ENCODE measurements around the gene TARS1.

The TARS1 gene

DNA sequence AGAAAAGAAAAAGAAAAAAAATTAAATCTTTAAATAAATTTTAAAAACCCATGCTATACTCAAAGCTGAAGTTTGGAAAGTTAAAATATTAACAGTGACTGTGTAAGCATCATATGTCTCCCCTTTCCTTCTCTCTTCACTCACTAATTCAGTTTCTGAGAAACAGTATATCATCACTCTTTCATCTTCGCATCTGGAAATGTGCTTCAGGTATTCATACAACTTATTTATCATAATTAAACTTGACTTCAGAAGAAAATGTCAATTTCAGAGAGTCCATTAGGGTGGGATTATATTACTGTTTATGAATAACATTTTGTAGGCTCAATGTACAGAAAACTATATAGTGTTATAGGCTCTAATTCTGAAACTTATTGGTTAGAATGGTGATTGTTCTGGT is 29.3 kb upstream of the TARS1 start:
- TF ChIP-seq EGR1 (IDR thresholded peaks at IDR 0.05) (no peak), CEBPB (IDR thresholded peaks at IDR 0.05) (no peak), RAD21 (IDR thresholded peaks at IDR 0.05; ENCODE audit: low read depth) (no peak), FOXM1 (IDR thresholded peaks at IDR 0.05; ENCODE audit: borderline replicate concordance, low read depth) (no peak), NFIC (IDR thresholded peaks at IDR 0.05) (no peak), CREB1 (IDR thresholded peaks at IDR 0.05; ENCODE audit: low read depth) (no peak), YY1 (IDR thresholded peaks at IDR 0.05; ENCODE audit: low read depth) (no peak), EP300 (IDR thresholded peaks at IDR 0.05; ENCODE audit: borderline replicate concordance) (no peak), TEAD4 (IDR thresholded peaks at IDR 0.05) (no peak), ZBTB7A (IDR thresholded peaks at IDR 0.05; ENCODE audit: low read depth) (no peak), TCF12 (IDR thresholded peaks at IDR 0.05; ENCODE audit: low read depth) (no peak), TAF1 (IDR thresholded peaks at IDR 0.05; ENCODE audit: low read depth) (no peak)
- TF ChIP-seq, protein P1, sequence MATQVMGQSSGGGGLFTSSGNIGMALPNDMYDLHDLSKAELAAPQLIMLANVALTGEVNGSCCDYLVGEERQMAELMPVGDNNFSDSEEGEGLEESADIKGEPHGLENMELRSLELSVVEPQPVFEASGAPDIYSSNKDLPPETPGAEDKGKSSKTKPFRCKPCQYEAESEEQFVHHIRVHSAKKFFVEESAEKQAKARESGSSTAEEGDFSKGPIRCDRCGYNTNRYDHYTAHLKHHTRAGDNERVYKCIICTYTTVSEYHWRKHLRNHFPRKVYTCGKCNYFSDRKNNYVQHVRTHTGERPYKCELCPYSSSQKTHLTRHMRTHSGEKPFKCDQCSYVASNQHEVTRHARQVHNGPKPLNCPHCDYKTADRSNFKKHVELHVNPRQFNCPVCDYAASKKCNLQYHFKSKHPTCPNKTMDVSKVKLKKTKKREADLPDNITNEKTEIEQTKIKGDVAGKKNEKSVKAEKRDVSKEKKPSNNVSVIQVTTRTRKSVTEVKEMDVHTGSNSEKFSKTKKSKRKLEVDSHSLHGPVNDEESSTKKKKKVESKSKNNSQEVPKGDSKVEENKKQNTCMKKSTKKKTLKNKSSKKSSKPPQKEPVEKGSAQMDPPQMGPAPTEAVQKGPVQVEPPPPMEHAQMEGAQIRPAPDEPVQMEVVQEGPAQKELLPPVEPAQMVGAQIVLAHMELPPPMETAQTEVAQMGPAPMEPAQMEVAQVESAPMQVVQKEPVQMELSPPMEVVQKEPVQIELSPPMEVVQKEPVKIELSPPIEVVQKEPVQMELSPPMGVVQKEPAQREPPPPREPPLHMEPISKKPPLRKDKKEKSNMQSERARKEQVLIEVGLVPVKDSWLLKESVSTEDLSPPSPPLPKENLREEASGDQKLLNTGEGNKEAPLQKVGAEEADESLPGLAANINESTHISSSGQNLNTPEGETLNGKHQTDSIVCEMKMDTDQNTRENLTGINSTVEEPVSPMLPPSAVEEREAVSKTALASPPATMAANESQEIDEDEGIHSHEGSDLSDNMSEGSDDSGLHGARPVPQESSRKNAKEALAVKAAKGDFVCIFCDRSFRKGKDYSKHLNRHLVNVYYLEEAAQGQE (IDR thresholded peaks at IDR 0.05; ENCODE audit: low read depth), result no peak
- TF ChIP-seq, protein P2, sequence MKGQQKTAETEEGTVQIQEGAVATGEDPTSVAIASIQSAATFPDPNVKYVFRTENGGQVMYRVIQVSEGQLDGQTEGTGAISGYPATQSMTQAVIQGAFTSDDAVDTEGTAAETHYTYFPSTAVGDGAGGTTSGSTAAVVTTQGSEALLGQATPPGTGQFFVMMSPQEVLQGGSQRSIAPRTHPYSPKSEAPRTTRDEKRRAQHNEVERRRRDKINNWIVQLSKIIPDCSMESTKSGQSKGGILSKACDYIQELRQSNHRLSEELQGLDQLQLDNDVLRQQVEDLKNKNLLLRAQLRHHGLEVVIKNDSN (IDR thresholded peaks at IDR 0.05), result no peak
- TF ChIP-seq, protein P3, sequence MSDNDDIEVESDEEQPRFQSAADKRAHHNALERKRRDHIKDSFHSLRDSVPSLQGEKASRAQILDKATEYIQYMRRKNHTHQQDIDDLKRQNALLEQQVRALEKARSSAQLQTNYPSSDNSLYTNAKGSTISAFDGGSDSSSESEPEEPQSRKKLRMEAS (IDR thresholded peaks at IDR 0.05), result no peak

DNA sequence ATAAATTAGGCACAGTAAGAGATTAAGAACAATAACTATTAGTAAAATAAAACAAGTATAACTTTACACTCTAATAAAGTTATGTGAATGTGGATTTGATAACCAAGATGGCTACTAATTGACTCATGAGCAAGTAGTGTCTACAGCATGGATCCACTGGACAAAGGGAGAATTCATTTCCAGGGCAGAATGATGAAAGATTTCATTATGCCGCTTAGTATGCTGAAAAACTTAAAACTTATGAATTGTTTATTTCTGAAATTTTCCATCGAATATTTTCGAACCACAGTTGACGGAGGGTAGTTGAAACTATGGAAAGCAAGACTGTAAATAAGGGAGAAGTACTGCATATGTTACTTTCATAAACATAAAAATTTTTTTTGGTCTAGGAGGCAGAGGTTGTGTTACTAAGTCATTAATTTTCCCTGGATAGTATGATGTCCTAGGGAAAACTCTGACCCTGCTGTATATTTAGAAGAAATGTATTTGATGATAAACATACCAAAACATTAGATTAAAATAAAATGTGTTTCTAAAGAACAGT is 24.9 kb upstream of the TARS1 start:
- TF ChIP-seq, protein P1 (IDR thresholded peaks at IDR 0.05; ENCODE audit: low read depth), result no peak
- TF ChIP-seq TEAD4 (IDR thresholded peaks at IDR 0.05) (no peak), NFIC (IDR thresholded peaks at IDR 0.05) (no peak), EP300 (IDR thresholded peaks at IDR 0.05; ENCODE audit: borderline replicate concordance) (no peak), RAD21 (IDR thresholded peaks at IDR 0.05; ENCODE audit: low read depth) (no peak), CEBPB (IDR thresholded peaks at IDR 0.05) (no peak), TCF12 (IDR thresholded peaks at IDR 0.05; ENCODE audit: low read depth) (no peak), TAF1 (IDR thresholded peaks at IDR 0.05; ENCODE audit: low read depth) (no peak), CREB1 (IDR thresholded peaks at IDR 0.05; ENCODE audit: low read depth) (no peak), ZBTB7A (IDR thresholded peaks at IDR 0.05; ENCODE audit: low read depth) (no peak), FOXM1 (IDR thresholded peaks at IDR 0.05; ENCODE audit: borderline replicate concordance, low read depth) (no peak), EGR1 (IDR thresholded peaks at IDR 0.05) (no peak), YY1 (IDR thresholded peaks at IDR 0.05; ENCODE audit: low read depth) (no peak)
- TF ChIP-seq, protein P3 (IDR thresholded peaks at IDR 0.05), result no peak
- TF ChIP-seq, protein P2 (IDR thresholded peaks at IDR 0.05), result no peak

DNA sequence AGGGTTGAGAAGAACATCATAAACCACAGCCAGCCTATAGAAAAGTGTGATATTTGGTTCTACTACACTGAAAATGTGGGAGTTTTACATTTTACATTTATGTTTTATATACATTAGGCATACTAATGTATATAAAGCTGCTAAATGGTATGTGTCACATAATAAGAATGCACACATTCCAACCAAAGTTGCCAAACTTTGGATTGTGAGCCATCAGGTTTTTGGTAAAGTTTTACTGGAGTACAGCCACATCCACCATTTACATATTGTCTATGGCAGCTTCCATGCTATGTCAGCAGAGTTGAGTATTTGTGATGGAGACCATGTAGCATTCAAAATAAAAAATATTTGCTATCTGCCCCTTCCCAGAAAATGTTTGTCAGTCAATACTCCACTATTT is 23.1 kb upstream of the TARS1 start:
- no peak for TF ChIP-seq TCF12 (IDR thresholded peaks at IDR 0.05; ENCODE audit: low read depth)
- TF ChIP-seq CEBPB (IDR thresholded peaks at IDR 0.05), result no peak
- no peak for TF ChIP-seq NFIC (IDR thresholded peaks at IDR 0.05)
- TF ChIP-seq FOXM1 (IDR thresholded peaks at IDR 0.05; ENCODE audit: borderline replicate concordance, low read depth), result no peak
- TF ChIP-seq, protein P1 (IDR thresholded peaks at IDR 0.05; ENCODE audit: low read depth), result no peak
- TF ChIP-seq ZBTB7A (IDR thresholded peaks at IDR 0.05; ENCODE audit: low read depth), result no peak
- TF ChIP-seq RAD21 (IDR thresholded peaks at IDR 0.05; ENCODE audit: low read depth), result no peak
- TF ChIP-seq, protein P2 (IDR thresholded peaks at IDR 0.05), result no peak
- TF ChIP-seq TAF1 (IDR thresholded peaks at IDR 0.05; ENCODE audit: low read depth), result no peak
- no peak for TF ChIP-seq TEAD4 (IDR thresholded peaks at IDR 0.05)
- no peak for TF ChIP-seq CREB1 (IDR thresholded peaks at IDR 0.05; ENCODE audit: low read depth)
- TF ChIP-seq, protein P3 (IDR thresholded peaks at IDR 0.05), result no peak
- no peak for TF ChIP-seq EP300 (IDR thresholded peaks at IDR 0.05; ENCODE audit: borderline replicate concordance)
- no peak for TF ChIP-seq EGR1 (IDR thresholded peaks at IDR 0.05)
- no peak for TF ChIP-seq YY1 (IDR thresholded peaks at IDR 0.05; ENCODE audit: low read depth)
